SJCRH30 (cell line): ENCODE results near the gene PARG. TPM values are rescaled to one million over a fixed set of nuclear protein-coding genes. Genes with fewer than 3 reads are reported as not detected.

ENCODE experiments used
- total RNA-seq: library from RNA; depleted of rRNA; stranded (reverse); fragments of >200 nt; shearing (Covaris generic); gene quantifications from 2 replicates; pipeline ENCODE4 v1.2.3, GENCODE V29; 2014; rRNA removed

The PARG gene
- total RNA-seq, 1 experiment from 2014 or later: 25.6 TPM

Other genes with a start within 250 kb of the PARG start
- gene OGDHL, start 179.7 kb downstream of the PARG start, total RNA-seq: 2.4 and 2.8 TPM in 2 replicates
- gene TIMM23B, start within 50 bp of the PARG start, total RNA-seq: 12.5 and 14.7 TPM in 2 replicates
- gene AGAP6, start 46.4 kb upstream of the PARG start, total RNA-seq: 4.6 and 4.9 TPM in 2 replicates
- gene WASHC2A, start 125.9 kb upstream of the PARG start, total RNA-seq: 14.3 and 16.8 TPM in 2 replicates